ENCODE results near the gene SLC16A5. TPM values are rescaled to one million over a fixed set of nuclear protein-coding genes. Genes with fewer than 3 reads are reported as not detected.

Gene SLC16A5
- total and polyA plus RNA-seq, 12 donors: 3.6 to 17.4 (median 11.9) TPM

- no peak for TF ChIP-seq CTCF (IDR thresholded peaks at IDR 0.05)
- Histone ChIP-seq H3K4me3 (no peak overlapping the region), H3K9me3 (no peaks in the 10 kb centered on the region), H3K36me3 (peaks cover 0 to 40% (median 0%) of the 10 kb centered on the region in 9 donors), H3K4me1 (peaks cover 0 to 40% (median 20%) of the 10 kb centered on the region in 9 donors), H3K27ac (no peak overlapping the region), H3K27me3 (no peaks in the 10 kb centered on the region)
- 90% methylated on average over 14 of the region's 14 CpGs for WGBS, 2 donors
- no peak for ATAC-seq
- intact Hi-C loops (cut with DNase I): loop anchor here in 9 of 10 donors (5.0 to 10.0 kb wide), 7 partner anchors 46 to 296 kb away; partner anchors contain the start of genes NUP85 (in 3 of the 9), GRB2 (in 1 of the 9) and HID1 (in 1 of the 9)
- DNase-seq: no peak
These were observed 30.6 kb downstream of the SLC16A5 start for GRCh38 chr17:75118307-75118706.

- peak; percentile 40 to 50 for DNase-seq
- ATAC-seq: peak; percentile 55 to 86 (median 72)
- Histone ChIP-seq H3K36me3 (peaks cover 0 to 33% (median 0%) of the 10 kb centered on the region in 9 donors), H3K4me1 (peaks cover 0 to 28% (median 10%) of the 10 kb centered on the region in 9 donors), H3K4me3 (no peak overlapping the region), H3K27me3 (no peaks in the 10 kb centered on the region), H3K27ac (peak overlapping the region in 8 of 10 donors; percentile 7 to 72 (median 42)), H3K9me3 (no peaks in the 10 kb centered on the region)
- no peak for TF ChIP-seq CTCF (IDR thresholded peaks at IDR 0.05)
- 66 to 68% methylated on average over 19 of the region's 19 CpGs for WGBS, 2 donors
- intact Hi-C loops (cut with DNase I): no loop called here
These were observed 36.5 kb downstream of the SLC16A5 start for GRCh38 chr17:75124041-75124818.

GRCh38 chr17:75124819-75125162 is 37.0 kb downstream of the SLC16A5 start:
- ATAC-seq (peak in 2 of 8 donors; percentile 7 to 20), DNase-seq (no peak)
- no peak for TF ChIP-seq CTCF (IDR thresholded peaks at IDR 0.05)
- Histone ChIP-seq H3K9me3 (no peaks in the 10 kb centered on the region), H3K27ac (peak overlapping the region in 6 of 10 donors; percentile 7 to 72 (median 30)), H3K27me3 (no peaks in the 10 kb centered on the region), H3K36me3 (peaks cover 0 to 35% (median 0%) of the 10 kb centered on the region in 9 donors), H3K4me1 (peaks cover 0 to 26% (median 10%) of the 10 kb centered on the region in 9 donors), H3K4me3 (no peak overlapping the region)
- intact Hi-C loops (cut with DNase I): no loop called here
- 92 to 93% methylated on average over 4 of the region's 4 CpGs for WGBS, 2 donors

GRCh38 chr17:75125984-75126383 is 38.2 kb downstream of the SLC16A5 start:
- Histone ChIP-seq H3K4me1 (peaks cover 0 to 34% (median 16%) of the 10 kb centered on the region in 9 donors), H3K27me3 (no peaks in the 10 kb centered on the region), H3K9me3 (no peaks in the 10 kb centered on the region), H3K27ac (peak overlapping the region in 2 of 10 donors; percentile 10 to 72), H3K4me3 (no peak overlapping the region), H3K36me3 (peaks cover 0 to 32% (median 0%) of the 10 kb centered on the region in 9 donors)
- intact Hi-C loops (cut with DNase I): no loop called here
- DNase-seq: no peak
- no peak for ATAC-seq
- TF ChIP-seq CTCF (IDR thresholded peaks at IDR 0.05): no peak
- 44 to 52% methylated on average over 3 of the region's 3 CpGs for WGBS, 2 donors
